Cardiac fibroblast (primary cell): ENCODE results near the gene KRTAP5-1.

ENCODE experiments used
- DNase-seq, 2 donors: peaks; one replicate each; pipeline versions ENCODE4 v3.0.0 to v3.0.0-alpha.2; 2010; ENCODE audit warnings: low read depth in 2 of 2
- H3K4me3 ChIP-seq, 2 donors: replicated peaks in 1 of 2; 1 replicate in 1 of 2; 2 replicates in 1 of 2; pipeline ENCODE4 v1.5.1; 2011; ENCODE audit warnings: low read depth in 2 of 2, low read length in 2 of 2, mild to moderate bottlenecking in 2 of 2, moderate library complexity in 1 of 2
- CTCF ChIP-seq: IDR thresholded peaks from one replicate; pipeline ENCODE4 v1.5.1; 2011; ENCODE audit warnings: low read depth, mild to moderate bottlenecking, low read length, inconsistent platforms

KRTAP5-1 gene

GRCh38 chr11:1570896-1571759, 14.0 kb downstream of the KRTAP5-1 start:
- peak overlapping the region in 1 of 2 donors; percentile 50 for H3K4me3 ChIP-seq
- no peak for TF ChIP-seq CTCF
- DNase-seq, result no peak

GRCh38 chr11:1570531-1570895, 14.6 kb downstream of the KRTAP5-1 start:
- TF ChIP-seq CTCF, result no peak
- no peak overlapping the region for H3K4me3 ChIP-seq
- DNase-seq, result no peak

GRCh38 chr11:1570001-1570453, 15.1 kb downstream of the KRTAP5-1 start:
- no peak overlapping the region for H3K4me3 ChIP-seq
- no peak for TF ChIP-seq CTCF
- no peak for DNase-seq

GRCh38 chr11:1569251-1569780, 15.8 kb downstream of the KRTAP5-1 start:
- no peak for TF ChIP-seq CTCF
- no peak for DNase-seq
- H3K4me3 ChIP-seq, result no peak overlapping the region

GRCh38 chr11:1568441-1568911, 16.6 kb downstream of the KRTAP5-1 start:
- DNase-seq, result no peak
- H3K4me3 ChIP-seq, result no peak overlapping the region
- TF ChIP-seq CTCF, result no peak

- TF ChIP-seq CTCF, result no peak
- no peak for DNase-seq
- H3K4me3 ChIP-seq, result no peak overlapping the region
Measured at GRCh38 chr11:1567721-1568100, 17.4 kb downstream of the KRTAP5-1 start.
